CD4-positive, alpha-beta T cell treated with Interleukin-4 for 1 hour (primary cell): Measurements from ENCODE around the gene TTC9.

ENCODE experiments used
- DNase-seq, 2 donors: peaks; one replicate each; pipeline ENCODE4 v3.0.0-alpha.2; 2020 to 2022

Gene TTC9

DNA sequence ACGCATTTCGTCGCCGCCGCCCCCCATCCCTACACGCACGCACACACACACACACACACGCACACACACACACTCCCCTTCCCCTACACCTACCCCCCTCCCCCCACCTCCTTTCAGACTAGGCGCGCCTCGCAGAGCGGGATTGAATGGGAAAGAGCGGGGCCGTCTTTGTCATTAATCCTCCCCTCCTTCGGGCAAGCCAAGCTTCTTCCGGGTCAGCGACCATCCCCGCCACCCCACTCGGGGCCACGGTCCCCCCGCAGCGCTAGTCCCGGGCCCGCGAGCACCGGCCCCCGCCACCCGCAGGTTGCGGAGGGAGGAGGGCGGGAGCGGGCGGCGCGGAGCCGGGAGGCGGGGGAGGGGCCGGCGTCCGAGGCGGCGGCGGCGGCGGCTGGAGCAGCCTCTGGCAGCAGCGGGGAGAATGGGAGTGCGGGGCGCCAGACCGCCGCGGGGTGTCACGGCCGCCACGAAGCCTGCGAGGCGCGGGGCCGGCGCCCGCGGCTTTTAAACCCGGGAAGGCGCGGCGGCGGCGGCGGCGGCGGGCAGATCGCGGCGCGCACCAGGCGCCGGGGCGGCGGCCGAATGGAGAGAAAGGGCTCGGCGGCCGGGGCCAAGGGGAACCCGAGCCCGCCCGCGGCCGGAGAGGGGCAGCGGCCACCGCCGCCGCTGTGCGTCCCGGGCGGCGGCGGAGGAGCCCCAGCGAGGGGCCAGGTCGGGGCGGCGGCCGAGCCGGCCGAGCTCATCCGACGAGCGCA, at the start of gene TTC9:
TSS of gene TTC9 (plus strand) at position 369 of the 755 bp plus-strand sequence. CDS start at position 583, 214 bp downstream.
- DNase-seq: peak in 1 of 2 donors; percentile 37

DNA sequence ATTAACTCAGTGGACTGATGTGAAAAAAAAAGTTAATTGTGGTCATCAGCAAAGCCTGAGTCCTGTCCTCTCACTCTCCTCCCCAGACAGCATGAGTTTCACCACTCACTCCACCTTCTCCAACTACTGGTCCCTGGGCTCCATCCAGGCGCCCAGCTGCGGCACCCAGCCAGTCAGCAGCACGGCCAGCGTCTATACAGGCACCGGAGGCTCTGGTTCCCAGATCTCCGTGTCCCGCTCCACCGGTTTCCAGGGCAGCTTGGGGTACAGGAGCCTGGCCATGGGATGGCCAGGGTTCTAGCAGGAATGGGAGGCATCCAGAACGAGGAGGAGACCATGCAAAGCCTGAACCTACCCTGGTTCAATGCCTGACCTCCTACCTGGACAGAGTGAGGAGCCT, 47.3 kb upstream of the TTC9 start:
- no peak for DNase-seq

DNA sequence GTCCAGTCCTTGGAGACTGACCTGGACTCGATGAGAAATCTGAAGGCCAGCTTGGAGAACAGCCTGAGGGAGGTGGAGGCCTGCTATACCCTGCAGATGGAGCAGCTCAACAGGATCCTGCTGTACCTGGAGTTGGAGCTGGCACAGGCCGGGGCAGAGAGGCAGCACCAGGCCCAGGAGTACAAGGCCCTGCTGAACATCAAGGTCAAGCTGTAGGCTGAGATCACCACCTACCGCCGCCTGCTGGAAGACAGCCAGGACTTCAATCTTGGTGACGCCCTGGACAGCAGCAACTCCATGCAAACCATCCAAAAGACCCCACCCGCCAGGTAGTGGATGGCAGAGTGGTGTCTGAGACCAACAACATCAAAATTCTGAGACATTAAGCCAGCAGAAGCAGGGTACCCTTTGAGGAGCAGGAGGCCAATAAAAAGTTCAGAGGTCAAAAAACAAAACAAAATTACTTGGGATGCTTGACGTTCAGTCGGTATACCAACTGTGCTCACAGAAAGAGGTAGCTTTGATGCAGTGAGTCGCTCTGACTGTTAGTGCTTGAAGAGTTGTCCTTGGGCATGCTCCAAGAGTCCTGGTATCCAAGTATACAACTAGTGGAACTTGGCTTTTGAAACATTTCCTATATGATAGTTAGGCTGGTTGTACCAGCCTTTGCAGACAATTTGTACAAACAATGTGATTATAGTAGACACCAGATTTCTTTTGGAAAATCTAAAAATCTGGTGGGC, 46.1 kb upstream of the TTC9 start:
- DNase-seq: no peak

DNA sequence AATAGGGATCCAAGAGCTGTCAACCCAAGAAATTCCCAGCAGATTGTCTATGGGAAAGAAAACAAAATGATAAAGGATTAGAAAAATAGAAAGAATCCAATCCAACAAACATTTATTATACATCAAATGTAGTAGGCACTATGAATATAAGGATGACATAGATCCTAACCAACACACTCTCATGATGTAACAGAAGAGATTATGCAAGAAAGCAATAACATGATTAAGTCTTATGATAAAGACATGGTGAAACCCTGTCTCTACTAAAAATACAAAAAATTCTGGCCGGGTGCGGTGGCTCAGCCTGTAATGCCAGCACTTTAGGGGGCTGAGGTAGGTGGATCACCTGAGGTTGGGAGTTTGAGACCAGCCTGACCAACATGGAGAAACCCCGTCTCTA, 44.0 kb upstream of the TTC9 start:
- no peak for DNase-seq

DNA sequence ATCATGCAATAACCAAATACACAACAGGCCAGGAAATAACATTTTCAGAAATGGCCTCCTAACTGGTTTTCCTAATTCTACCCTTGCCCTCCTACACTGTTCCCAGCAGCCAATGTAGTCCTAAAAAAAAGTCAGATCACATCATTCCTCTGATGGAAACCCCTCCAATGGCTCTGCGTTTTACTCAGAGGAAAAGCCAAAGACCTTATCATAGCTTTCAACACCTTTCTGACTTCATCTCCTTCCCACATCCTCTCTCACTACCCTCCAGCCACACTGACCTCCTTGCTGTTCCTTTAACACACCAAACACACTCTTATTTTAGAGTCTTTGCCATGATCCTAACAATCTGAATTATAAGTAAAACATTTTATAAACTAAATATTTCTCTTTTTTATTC, 42.4 kb upstream of the TTC9 start:
- DNase-seq: no peak

DNA sequence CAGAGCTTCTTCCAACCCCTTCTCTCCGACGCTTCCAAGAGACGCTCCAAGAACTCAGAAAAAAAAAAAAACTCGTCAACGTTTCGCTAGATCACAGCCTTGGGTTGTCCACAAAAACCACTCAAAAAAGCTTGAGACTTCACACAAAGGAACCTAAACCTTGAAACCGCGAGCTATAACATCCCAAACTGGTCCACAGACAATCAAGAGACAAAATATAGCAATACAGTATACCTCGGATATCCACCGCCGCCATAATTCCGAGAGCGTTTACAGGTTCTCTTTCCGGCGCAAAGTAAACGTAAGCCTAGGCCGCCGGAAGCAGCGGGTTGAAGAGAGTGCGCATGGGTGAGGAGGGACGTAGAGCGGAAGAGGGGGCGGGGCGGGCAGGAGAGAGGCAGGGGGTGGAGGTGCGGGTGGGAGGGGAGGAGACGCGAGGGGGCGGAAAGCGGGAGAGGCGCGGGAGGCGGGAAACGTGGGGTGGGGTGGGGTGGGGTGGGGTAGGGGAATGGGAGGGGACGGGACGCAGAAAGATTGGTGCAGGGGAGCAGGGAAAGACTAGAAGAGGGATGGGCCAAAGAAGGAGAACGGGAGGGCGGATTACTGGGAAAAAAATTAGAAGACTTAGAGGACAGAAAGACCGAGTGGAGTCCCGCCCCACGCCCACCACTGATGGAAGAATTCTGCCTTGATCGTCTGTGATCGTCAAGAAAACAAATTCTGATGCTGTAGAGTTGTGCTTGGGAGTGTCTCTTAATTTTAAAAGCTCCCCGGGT, 41.1 kb upstream of the TTC9 start, which contains the start of gene MED6:
TSS of gene MED6 (minus strand) at position 274 of the 776 bp plus-strand sequence. CDS start at position 256, 18 bp downstream.
- peak; percentile 92 for DNase-seq

DNA sequence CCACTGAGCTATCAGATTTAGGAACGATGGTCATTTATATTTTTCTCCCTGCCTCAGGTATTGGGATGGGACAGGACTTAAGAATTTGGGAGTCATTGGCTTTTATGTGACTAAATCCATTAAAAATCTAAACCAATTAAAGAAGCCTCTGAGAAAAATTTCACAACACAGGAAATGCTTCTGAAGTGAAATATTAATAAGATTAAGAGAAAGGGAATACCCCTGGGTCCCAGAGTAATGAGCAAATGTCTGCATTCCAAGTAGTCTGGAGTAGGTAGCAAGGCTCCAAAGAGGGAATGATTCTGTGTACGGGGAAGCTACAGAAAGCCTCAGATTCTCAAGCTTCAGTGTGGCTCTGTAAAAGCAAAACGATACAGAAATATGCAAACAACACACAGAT, 40.6 kb upstream of the TTC9 start:
- no peak for DNase-seq

DNA sequence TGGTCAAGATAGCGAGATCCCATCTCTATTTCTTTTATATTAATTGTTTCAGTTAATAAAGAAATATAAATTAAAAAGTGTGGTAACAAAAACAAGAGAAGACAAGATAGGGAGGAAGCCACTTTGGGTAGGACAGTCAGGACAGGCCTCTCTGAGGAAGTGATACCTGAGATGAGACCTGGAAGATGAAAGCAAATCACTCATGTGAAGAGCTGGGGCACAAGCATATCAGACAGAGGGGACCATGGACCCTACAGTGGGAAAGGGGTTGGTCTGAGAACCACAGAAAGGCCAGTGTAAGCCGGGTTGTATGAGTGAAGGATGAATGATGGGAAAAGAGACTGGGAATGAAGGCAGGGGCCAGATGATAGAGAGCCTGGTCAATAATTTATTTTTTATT, 39.5 kb upstream of the TTC9 start:
- DNase-seq: no peak

DNA sequence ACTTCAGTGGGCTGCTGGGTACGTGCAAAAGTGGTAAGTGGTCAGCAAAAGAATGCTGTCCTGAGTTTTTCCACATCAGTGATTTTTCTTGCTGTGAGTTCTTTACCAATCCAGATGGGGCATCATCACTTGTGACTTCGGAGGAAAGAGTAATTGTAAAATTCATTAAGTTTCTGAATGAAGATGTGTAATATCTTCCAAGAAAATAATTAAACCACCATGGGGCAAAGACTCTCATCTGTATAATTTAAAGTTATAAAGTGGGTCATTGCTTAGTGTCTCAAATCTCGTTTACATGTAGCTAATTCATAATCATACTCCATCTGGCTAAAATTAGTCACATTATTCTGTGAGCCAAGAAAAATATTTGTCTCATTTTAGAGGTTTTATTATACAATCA, 30.5 kb upstream of the TTC9 start:
- DNase-seq: no peak

DNA sequence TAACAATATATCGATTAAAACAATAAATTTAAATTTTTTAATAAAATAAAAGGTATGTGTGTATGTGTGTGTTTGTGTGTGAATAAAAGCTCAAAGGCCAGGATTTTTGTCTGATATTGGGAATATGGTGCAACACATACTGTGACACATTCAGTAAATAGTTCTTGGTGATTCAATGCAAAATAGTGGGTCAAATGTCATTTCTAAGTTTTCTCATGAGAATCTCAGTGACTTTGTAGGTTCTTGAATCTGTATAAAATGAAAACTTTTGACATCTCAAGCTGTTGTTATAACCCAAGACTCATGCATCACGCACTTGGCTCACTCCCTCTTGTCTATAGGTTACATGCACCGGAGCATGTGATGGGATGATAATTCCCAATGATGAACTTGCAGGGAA, 25.1 kb upstream of the TTC9 start:
- no peak for DNase-seq

DNA sequence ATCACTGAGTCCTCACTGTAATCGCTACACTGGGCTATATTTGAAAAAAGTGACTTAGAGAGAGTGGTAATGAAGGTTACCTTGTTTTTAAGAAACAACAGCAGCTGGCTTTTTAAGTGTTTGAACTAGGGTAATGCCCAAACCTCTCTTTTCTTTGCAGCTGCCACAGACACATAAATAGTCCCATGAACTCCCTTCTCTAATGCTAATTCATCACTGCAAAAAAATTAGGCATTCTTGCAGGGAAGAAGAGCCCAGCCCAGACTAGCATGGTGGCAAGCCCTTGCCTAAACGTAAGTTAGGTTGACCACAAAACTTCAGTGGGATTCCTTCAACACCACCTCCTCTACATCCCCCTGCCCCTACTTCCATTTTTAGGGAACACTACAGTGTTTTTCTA, 23.4 kb upstream of the TTC9 start:
- DNase-seq: no peak

DNA sequence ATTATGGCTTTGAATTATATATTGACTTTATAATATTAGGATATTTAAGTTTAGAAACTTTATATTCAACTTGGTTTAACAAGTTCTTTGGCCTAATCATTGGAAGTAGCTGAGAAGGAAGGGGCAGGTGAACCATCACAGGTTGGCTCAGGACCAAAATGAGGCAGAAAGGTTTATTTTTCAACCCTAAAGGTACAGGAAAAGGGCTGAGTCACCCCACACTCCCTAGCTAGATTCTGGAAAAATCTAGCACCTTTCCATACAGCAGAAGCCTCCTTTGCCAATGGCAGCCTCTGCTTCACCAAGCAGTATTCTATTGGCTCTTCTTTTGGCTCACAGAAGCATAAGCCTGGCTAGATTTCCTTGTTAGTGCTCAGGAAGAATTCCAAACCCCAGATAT, 22.0 kb upstream of the TTC9 start:
- no peak for DNase-seq

DNA sequence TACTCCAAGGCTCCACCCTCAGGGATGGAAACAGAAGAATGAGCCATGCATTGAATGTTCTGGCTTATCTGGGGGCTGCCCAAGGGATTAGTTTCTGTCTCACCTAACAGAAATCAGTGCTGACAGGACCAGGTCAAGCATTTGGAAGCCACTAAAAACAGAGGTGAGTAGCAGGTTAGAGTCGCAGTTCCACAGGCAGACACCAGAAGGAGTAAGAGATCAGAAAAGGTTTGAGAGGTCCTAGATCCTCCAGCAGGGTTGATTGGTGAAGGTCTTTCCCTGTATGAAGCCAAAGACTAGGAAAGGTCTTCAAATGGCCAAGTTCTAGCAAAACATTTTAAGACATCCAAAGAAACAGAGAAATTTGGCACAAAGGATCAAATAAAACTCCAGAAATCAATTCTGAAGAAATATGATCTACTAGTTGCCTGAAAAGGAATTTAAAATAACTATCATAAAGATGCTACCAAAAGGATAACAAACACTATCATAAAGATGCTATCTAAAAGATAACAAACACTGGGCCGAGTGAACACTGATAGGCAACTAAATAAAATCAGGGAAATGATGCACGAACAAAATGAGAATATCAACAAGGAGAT, 19.5 kb upstream of the TTC9 start:
- peak; percentile 59 to 73 for DNase-seq

DNA sequence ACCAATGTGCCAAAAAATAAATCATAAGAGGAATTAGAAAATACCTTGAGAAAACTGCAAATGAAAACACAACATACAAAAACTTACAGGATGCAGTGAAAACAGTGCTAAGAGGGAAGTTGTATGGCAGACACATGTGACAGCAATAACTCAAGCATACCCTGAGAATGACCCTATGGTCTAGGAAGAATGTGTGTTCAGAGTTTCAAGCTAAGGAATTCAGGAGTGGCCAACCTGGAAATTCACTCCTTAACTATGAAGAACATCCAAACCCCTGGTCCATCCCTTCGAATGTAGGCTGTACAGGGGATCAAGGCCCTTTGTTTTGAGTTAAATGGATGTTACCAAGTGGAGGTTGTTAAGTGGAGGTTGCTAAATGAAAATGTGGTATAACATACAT, 16.7 kb upstream of the TTC9 start:
- no peak for DNase-seq

DNA sequence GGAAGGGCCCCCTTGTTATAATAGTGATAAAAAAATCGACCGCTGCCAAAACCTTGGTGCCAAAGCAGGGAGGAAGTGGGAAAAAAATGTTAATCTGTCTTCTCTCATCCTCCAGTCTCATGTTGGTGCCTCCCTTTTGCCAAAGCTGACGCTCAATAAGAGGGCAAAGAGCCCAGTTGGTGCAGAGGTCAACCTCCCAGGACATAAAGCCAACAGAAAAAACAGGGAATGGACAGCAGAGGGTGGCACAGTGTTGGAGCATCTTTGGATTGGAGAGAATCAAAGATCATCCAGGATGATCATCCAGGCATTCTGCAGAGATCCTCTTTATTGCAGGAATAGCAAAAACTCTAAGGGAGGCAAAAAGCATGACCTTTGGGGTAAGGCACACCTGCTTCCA, 9.8 kb upstream of the TTC9 start:
- no peak for DNase-seq

DNA sequence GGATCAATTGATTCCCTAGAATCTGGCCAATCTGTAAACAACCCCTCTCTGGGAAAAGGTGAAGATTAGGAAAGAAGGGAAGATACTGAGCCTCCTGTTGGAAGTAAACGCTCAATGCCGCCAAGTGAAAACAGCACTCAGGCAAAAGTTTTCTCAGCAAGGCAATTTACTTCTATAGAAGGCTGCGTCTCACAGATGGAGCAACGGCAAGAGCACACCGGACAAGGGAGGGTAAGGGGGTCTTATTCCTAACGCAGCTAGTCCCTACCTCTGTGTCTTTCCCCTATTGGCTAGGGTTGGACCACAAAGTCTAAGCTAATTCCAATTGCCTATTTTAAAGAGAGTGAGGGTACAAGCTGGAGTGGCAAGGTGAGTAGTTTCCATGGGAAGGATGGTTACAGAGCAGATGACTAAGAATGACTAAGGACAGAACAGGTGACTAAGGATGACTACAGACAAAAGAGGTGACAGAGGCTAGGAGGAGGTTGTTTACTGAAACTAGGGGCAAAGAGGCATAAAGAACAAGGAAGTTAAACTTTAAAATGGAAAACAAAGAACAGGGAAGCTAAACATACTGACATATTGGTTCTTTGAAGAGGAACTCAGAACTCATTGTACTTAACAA, 5.6 kb upstream of the TTC9 start:
- DNase-seq: no peak

DNA sequence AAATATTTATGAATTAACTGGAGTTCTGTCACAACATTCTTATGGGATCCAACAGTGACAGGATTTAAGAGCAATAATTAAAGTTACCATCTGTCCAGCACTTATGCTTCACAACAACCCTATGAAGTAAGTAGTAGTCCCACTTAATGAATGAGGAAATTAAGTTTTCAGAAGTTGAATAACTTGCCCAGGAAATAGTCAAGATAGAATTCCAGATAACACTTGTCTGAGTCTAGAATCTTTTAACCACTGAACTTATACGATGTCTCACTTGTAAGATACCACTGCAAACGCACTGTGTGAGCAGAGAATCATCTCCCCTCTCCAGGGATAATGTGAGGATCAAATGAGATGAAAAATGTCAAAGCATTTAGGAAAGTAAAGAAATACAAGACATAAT, 3.3 kb upstream of the TTC9 start:
- DNase-seq: no peak

DNA sequence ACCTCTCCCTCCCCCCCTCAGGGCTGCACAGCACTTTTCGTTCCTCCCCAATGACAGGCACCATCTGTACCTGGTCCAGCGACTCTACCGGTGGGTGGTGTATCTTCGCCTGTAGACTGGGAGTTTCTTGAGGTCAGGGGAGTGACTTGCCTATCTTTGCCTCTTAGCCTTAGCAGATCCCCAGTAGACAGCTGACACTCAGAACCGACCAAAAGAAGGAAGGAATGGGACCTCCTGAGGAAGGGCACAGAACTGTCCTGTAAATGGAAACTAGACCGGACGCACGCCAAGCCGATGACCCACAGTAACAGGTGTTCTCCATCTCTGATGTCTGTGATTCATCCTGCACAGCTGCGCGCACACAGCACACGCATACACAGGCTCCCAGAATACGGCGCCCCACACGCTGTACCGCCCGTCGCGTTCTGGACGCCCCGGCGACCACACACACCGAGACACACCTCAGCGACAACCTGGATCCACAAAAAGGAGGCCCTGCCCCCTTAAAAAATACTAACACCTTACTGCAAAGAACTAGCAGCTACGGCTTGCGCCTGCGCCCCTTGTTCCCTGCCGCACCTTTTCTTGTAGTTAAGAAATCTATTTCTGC, 673 bp upstream of the TTC9 start:
- DNase-seq: peak; percentile 53 to 60

DNA sequence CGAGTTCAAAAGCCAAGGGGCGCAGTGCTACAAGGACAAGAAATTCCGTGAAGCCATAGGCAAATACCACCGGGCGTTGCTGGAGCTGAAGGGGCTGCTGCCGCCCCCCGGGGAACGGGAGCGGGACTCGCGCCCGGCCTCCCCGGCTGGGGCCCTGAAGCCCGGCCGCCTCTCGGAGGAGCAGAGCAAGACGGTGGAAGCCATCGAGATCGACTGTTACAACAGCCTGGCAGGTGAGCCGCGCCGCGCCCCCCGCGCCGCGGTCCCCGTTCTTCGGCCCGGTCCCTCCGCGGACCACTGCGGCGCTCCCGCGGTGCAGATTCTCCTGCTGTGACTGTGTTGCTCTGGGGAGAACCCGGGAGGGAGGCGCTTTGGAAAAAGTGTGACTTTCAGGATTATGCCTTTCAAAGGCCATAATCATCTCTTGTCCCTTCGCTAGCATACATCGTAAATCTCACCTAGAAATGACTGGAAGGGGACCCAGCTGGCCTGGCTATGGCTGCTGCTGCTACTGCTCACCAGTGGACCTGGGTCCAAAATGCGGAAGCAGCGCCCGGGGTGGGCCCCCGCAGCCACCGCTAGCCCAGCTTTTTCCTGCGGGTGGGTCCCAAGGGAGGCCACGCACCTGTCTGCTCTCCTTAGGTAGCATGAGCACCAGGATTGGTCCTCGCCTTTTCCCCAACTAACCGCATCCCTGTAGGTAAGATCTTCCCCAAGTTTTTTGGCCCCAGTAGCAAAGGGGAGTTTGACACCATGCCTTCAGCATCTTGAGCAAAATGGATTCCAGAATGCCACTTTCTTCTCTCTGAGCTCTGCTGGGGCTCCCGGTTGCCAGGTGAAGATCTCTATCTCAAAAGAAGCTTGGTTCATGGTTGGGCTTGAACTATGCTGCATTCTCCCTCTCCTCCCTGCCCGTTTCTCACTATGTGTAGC, 853 bp downstream of the TTC9 start:
- DNase-seq: peak; percentile 25 to 55

DNA sequence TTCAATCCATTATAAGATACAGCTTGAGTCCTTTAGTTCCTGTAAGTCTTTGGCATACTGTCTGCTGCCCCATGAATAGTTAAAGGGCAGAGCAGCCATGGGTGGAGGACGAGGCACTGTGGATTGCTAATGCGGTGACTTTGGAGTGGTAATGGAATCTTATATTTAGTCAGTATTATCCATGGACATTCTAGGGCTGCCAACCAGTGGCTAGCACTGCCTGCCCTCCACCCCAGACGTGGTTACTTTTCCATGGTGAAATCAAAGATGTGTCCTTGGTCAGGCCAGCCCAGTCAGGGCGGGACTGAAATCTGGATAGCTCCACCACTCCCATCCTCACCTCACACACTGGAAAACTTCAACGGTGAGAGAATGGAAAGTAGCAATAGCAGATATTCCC, 2.3 kb downstream of the TTC9 start:
- DNase-seq: no peak

DNA sequence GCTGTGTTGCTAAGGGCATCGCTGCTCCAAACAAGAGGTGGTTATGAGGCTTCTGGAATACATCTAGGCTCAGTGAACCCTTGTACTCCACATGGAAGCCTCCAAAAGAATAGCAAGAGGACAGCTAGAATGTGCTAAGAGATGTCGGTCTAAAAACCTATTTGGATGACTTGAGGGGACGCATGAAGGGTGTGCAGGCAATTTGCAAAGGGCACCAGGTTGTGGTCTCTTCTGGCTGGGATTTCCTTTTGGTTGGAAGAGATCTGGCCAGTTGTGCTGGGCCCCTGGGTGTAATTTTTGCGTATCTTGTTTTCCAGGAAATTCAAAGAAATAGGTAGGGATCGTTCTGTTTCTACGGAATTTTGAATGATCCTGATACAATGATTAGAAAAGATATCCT, 4.2 kb downstream of the TTC9 start:
- DNase-seq: no peak
